Astrocyte of the spinal cord (primary cell): ENCODE measurements around the gene CYB561A3.

Experiments
- DNase-seq: peaks from one replicate; pipeline ENCODE4 v3.0.0; 2011; ENCODE audit warnings: low read depth, low spot score
- H3K4me3 ChIP-seq: 2 replicates; pipeline ENCODE4 v1.5.1; 2011; ENCODE audit warnings: low read depth, mild to moderate bottlenecking, low read length, moderate library complexity
- in situ Hi-C: cut with HindIII; loops from 2 replicates; pipeline ENCODE4 v1.10.0; 2017; ENCODE audit warnings: low sequenced_read_pairs
- TF ChIP-seq, protein P1 (sequence below): IDR thresholded peaks from 2 replicates; pipeline ENCODE4 v1.5.1; 2012; ENCODE audit warnings: low read depth, mild to moderate bottlenecking, low read length, inconsistent platforms

CYB561A3 gene

DNA sequence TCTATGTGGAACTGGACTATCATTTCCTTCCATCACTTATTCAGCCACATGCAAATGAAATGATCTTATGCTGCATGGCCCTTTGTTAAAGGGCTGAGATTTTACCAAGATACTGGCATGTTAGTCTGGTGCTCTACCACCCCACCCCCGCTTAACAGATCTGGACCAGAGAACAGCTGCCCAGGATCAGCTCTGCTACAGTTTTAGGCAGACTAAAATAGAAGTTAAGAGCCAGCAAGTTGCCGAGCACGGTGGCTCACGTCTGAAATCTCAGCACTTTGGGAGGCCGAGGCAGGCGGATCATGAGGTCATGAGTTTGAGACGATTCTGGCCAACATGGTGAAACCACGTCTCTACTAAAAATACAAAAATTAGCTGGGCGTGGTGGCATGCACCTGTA is 33.3 kb downstream of the CYB561A3 start:
- TF ChIP-seq, protein P1, sequence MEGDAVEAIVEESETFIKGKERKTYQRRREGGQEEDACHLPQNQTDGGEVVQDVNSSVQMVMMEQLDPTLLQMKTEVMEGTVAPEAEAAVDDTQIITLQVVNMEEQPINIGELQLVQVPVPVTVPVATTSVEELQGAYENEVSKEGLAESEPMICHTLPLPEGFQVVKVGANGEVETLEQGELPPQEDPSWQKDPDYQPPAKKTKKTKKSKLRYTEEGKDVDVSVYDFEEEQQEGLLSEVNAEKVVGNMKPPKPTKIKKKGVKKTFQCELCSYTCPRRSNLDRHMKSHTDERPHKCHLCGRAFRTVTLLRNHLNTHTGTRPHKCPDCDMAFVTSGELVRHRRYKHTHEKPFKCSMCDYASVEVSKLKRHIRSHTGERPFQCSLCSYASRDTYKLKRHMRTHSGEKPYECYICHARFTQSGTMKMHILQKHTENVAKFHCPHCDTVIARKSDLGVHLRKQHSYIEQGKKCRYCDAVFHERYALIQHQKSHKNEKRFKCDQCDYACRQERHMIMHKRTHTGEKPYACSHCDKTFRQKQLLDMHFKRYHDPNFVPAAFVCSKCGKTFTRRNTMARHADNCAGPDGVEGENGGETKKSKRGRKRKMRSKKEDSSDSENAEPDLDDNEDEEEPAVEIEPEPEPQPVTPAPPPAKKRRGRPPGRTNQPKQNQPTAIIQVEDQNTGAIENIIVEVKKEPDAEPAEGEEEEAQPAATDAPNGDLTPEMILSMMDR: no peak
- DNase-seq: no peak
- in situ Hi-C loops: no loop called here

DNA sequence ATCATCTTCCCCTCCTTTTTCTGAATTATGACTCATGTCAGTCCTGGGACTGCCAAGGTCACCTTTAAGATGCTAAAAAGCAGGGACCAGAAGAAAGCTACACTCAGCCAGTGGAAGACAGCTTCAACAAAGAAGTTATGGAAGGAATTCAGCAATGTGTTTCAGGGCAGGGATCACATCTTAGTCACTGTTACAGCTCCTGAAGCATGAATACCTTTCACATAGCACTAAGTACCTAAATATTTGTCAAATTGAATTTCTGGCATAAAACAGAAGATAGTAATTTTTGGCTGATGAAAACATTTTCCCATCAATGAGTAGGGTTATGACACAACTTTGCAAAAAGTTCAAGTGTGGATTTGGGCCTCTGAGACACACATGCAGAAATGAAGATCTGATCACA is 34.0 kb downstream of the CYB561A3 start:
- in situ Hi-C loops: no loop called here
- TF ChIP-seq, protein P1: no peak
- no peak for DNase-seq
- no peak overlapping the region for H3K4me3 ChIP-seq

More for the DNA sequence above, 33.3 kb downstream of the CYB561A3 start:
- no peak overlapping the region for H3K4me3 ChIP-seq

DNA sequence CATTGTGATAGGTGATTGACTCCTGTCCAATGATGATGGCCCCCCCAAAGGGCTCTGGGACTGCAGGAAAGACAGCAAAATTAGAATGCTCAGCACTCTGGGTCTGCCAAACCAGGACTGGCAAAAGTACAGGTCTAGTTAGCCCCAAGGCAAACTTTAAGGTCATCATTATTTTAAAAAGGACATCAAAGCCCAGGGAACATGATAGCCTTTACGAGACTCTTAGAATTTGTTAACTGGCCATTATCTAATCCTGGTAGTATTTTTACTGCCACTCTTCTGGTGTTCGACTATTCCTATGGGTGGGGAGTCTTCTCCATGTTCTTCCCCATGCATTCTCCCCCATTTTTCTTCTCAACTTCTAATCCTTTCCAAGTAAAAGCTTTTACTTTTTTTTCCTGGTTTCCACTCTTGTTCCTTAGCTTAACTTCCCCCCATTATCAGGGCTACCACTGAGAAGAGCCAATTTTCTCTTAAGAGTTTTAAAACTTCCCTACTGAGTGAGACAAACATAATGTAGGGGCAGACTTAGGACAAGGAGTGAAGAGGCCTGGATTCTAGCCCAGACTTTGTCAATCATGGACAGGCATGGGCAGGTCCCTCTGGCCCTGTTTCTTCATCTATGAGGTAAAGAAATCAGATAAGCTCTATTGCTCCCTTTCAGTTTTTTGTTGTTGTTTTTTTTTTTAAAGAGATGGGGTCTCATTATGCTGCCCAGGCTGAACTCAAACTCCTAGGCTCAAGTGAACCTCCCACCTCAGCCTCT is 35.9 kb downstream of the CYB561A3 start:
- TF ChIP-seq, protein P1: no peak
- in situ Hi-C loops: no loop called here
- no peak overlapping the region for H3K4me3 ChIP-seq
- DNase-seq: no peak

DNA sequence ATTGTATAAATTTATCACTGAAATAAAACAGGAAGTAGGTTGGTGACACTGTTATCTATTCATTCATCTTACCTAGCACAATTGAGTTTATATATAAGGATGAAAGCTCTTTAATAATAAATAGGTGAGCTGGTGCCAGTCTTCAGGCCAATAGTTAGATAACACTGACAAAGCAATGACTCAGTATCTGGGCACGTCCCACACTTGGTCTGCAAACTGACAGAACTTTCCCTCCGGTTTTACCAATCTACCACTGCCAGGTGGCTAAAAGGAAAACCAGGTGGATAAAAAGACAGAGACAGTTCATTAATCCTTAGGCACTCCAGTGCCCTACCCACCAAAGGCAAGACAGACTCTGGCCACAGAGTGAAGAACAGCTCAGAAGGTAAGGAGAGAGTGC is 46.4 kb downstream of the CYB561A3 start:
- TF ChIP-seq, protein P1: no peak
- no peak for DNase-seq
- no peak overlapping the region for H3K4me3 ChIP-seq
- in situ Hi-C loops: no loop called here

DNA sequence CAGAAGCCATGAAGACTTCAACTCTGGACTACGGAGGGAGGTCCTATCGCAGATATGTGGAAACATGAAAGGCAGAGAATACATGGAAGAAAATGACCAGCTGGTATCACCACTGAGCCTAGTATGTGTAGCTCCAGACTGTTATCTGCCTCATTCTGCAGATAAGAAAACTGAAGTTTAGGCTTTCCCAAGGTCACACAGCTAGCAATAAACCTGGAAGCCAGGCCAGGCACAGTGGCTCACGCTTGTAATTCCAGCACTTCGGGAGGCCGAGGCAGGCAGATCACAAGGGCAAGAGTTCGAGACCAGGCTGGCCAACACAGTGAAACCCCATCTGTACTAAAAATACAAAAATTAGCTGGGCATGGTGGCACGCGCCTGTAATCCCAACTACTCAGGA is 50.9 kb downstream of the CYB561A3 start:
- TF ChIP-seq, protein P1: no peak
- in situ Hi-C loops: no loop called here
- no peak for DNase-seq
- H3K4me3 ChIP-seq: no peak overlapping the region

DNA sequence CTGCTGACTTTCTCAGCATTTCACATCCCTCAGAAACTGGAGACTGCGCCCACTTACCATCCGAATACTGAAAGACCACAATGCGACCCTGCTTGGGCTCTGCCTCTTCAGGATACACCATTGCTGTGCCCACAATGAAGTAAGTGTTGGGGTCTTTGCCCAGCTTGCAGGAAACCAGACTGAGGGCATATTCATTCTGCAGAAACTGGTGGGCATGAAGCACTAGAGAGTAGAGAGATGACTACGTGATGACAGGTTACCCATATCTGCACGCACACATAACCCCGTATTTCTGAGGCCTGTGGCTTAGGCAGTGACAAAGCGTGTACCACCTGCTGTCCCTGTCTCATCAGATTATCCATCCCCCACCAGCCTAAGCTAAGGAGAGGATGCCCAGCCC is 51.9 kb downstream of the CYB561A3 start:
- H3K4me3 ChIP-seq: no peak overlapping the region
- in situ Hi-C loops: no loop called here
- no peak for DNase-seq

More for the DNA sequence above, 51.9 kb downstream of the CYB561A3 start:
- TF ChIP-seq, protein P1: no peak
